Breast epithelium (tissue), 4 donors: ENCODE results near the gene P2RY2. TPM values are rescaled to one million over a fixed set of nuclear protein-coding genes. Genes with fewer than 3 reads are reported as not detected.

Experiments
- DNase-seq, 2 donors: peaks; one replicate each; pipeline ENCODE4 v3.0.0-alpha.2; 2019; ENCODE audit warnings: low spot score in 2 of 2
- H3K27ac ChIP-seq, 2 donors: fragments of 200-600 bp; sonication (generic) in 1 of 2; one replicate each; pipeline ENCODE4 v1.5.1; 2016 to 2019; ENCODE audit warnings: mild to moderate bottlenecking in 1 of 2
- H3K27me3 ChIP-seq, 2 donors: fragments of 200-600 bp; sonication (generic) in 1 of 2; one replicate each; pipeline versions ENCODE4 v1.5.1 to v1.6.0; 2017 to 2019; ENCODE audit warnings: control low read depth in 1 of 2, mild to moderate bottlenecking in 1 of 2
- H3K36me3 ChIP-seq: fragments of 200-600 bp; one replicate; pipeline ENCODE4 v1.5.1; 2019
- H3K4me1 ChIP-seq, 2 donors: fragments of 200-600 bp; sonication (generic); one replicate each; pipeline ENCODE4 v1.5.1; 2016 to 2019; ENCODE audit warnings: control low read depth in 1 of 2
- H3K4me3 ChIP-seq, 3 donors: fragments of 200-600 bp; sonication (generic); 1 replicate in 2 of 3; 2 replicates in 1 of 3; pipeline ENCODE4 v1.5.1; 2016 to 2019; ENCODE audit warnings: mild to moderate bottlenecking in 3 of 3, moderate library complexity in 2 of 3
- H3K9me3 ChIP-seq, 2 donors: fragments of 200-600 bp; sonication (generic) in 1 of 2; one replicate each; pipeline ENCODE4 v1.5.1; 2016 to 2019; ENCODE audit warnings: control low read depth in 1 of 2
- CTCF ChIP-seq, 3 donors: fragments of 450-650 bp; IDR thresholded peaks; one replicate each; pipeline ENCODE4 v1.5.1; 2016 to 2017; ENCODE audit warnings: antibody characterized with exemption in 3 of 3, mild to moderate bottlenecking in 3 of 3, moderate library complexity in 3 of 3
- POLR2A ChIP-seq: fragments of 450-650 bp; IDR thresholded peaks from one replicate; pipeline ENCODE4 v1.6.1; 2016; ENCODE audit warnings: antibody characterized with exemption, mild to moderate bottlenecking, moderate library complexity
- POLR2AphosphoS5 ChIP-seq, 3 donors: sonication (generic); formaldehyde crosslinking; IDR thresholded peaks; one replicate each; pipeline ENCODE4 v1.6.1; 2017; ENCODE audit warnings: antibody characterized with exemption in 3 of 3
- intact Hi-C: fragments of 100-400 bp; cut with DNase I; formaldehyde crosslinking; loops from one replicate; pipeline ENCODE4 v1.15.1; 2023; ENCODE audit warnings: low total_unique reads
- total RNA-seq, 3 donors: library from RNA; depleted of rRNA; stranded (reverse); fragments of >200 nt; gene quantifications; one replicate each; pipeline ENCODE4 v1.1.0, GENCODE V29; 2016

P2RY2 gene
- total RNA-seq, 3 donors from 2014 or later = 0.32 to 7.6 (median 5.2) TPM

- Histone ChIP-seq H3K27me3 (no peaks in the 10 kb centered on the region), H3K4me1 (peaks cover 0 to 10% of the 10 kb centered on the region in 2 donors), H3K27ac (no peak overlapping the region), H3K9me3 (no peaks in the 10 kb centered on the region), H3K4me3 (no peak overlapping the region), H3K36me3 (no peaks in the 10 kb centered on the region)
- peak in 1 of 2 donors; percentile 45 for DNase-seq
- TF ChIP-seq POLR2AphosphoS5 (IDR thresholded peaks at IDR 0.05) (no peak), POLR2A (no peak), CTCF (IDR thresholded peaks at IDR 0.05) (no peak)
- intact Hi-C loops = no loop called here
Observed at GRCh38 chr11:73204711-73205121, 13.4 kb upstream of the P2RY2 start.

- H3K9me3 ChIP-seq = no peaks in the 10 kb centered on the region
- H3K4me1 ChIP-seq = peaks cover 0 to 10% of the 10 kb centered on the region in 2 donors
- H3K27ac ChIP-seq = no peak overlapping the region
- no peak for DNase-seq
- no peak overlapping the region for H3K4me3 ChIP-seq
- H3K27me3 ChIP-seq = no peaks in the 10 kb centered on the region
- H3K36me3 ChIP-seq = no peaks in the 10 kb centered on the region
- TF ChIP-seq POLR2A = no peak
- TF ChIP-seq CTCF (IDR thresholded peaks at IDR 0.05) = no peak
- intact Hi-C loops = no loop called here
Observed at GRCh38 chr11:73205661-73206343, 12.3 kb upstream of the P2RY2 start.

- Histone ChIP-seq H3K36me3 (no peaks in the 10 kb centered on the region), H3K4me3 (no peak overlapping the region), H3K4me1 (peaks cover 0 to 4% of the 10 kb centered on the region in 2 donors), H3K27me3 (no peaks in the 10 kb centered on the region), H3K9me3 (no peaks in the 10 kb centered on the region), H3K27ac (no peak overlapping the region)
- intact Hi-C loops = no loop called here
- TF ChIP-seq POLR2AphosphoS5 (IDR thresholded peaks at IDR 0.05) (no peak), POLR2A (no peak), CTCF (IDR thresholded peaks at IDR 0.05) (no peak)
- no peak for DNase-seq
Observed at GRCh38 chr11:73206801-73207200, 11.3 kb upstream of the P2RY2 start.

GRCh38 chr11:73209892-73210291 is 8.2 kb upstream of the P2RY2 start:
- no peaks in the 10 kb centered on the region for H3K4me1 ChIP-seq
- no peak for DNase-seq
- no peaks in the 10 kb centered on the region for H3K27me3 ChIP-seq
- intact Hi-C loops = no loop called here
- H3K27ac ChIP-seq = no peak overlapping the region
- TF ChIP-seq CTCF (IDR thresholded peaks at IDR 0.05) = no peak
- no peak for TF ChIP-seq POLR2AphosphoS5 (IDR thresholded peaks at IDR 0.05)
- TF ChIP-seq POLR2A = no peak
- no peaks in the 10 kb centered on the region for H3K36me3 ChIP-seq
- no peak overlapping the region for H3K4me3 ChIP-seq
- H3K9me3 ChIP-seq = no peaks in the 10 kb centered on the region

- TF ChIP-seq POLR2A = no peak
- TF ChIP-seq CTCF (IDR thresholded peaks at IDR 0.05) = no peak
- no peak for TF ChIP-seq POLR2AphosphoS5 (IDR thresholded peaks at IDR 0.05)
- H3K4me3 ChIP-seq = no peak overlapping the region
- intact Hi-C loops = no loop called here
- no peaks in the 10 kb centered on the region for H3K9me3 ChIP-seq
- no peaks in the 10 kb centered on the region for H3K27me3 ChIP-seq
- H3K4me1 ChIP-seq = no peaks in the 10 kb centered on the region
- H3K36me3 ChIP-seq = no peaks in the 10 kb centered on the region
- no peak for DNase-seq
- H3K27ac ChIP-seq = no peak overlapping the region
Observed at GRCh38 chr11:73210916-73211667, 7.0 kb upstream of the P2RY2 start.
